NOMO-1 (cell line): ENCODE results near the gene RFX1.
A peak's percentile ranks its signal among the peaks of the same experiment; 100 is the strongest.
"Not testable (repeated sequence)": the region's sequence is repeated elsewhere in the genome, so short reads cannot be mapped to it uniquely, and the experiment has no call there.

Source experiments
- DNase-seq, 2 experiments: peaks; one replicate each; lab custom pipeline; 2025; ENCODE audit not compliant: unreplicated experiment in 2 of 2; lab: John Stamatoyannopoulos, UW

The RFX1 gene

GRCh38 chr19:14027856-14028450, 21.8 kb upstream of the RFX1 start, which contains the start of gene RLN3:
Gene RLN3, plus strand, starts transcription at chr19:14028148. Its CDS starts 57 bp downstream, at chr19:14028205.
- no peak for DNase-seq

GRCh38 chr19:14026652-14027192, 20.6 kb upstream of the RFX1 start:
- DNase-seq: not testable (repeated sequence)

- DNase-seq: peak; percentile 61 to 75
These were observed 17.5 kb upstream of the RFX1 start for GRCh38 chr19:14023404-14024235.

- DNase-seq: no peak
These were observed 16.3 kb upstream of the RFX1 start for GRCh38 chr19:14022469-14022868.

- DNase-seq: no peak
These were observed 15.4 kb upstream of the RFX1 start for GRCh38 chr19:14021474-14021873.

- DNase-seq: not testable (repeated sequence)
These were observed 13.6 kb upstream of the RFX1 start for GRCh38 chr19:14019739-14020138.

- DNase-seq: peak; percentile 14 to 60
These were observed 13.0 kb upstream of the RFX1 start for GRCh38 chr19:14019100-14019499.

- peak in 1 of 2 experiments; percentile 34 for DNase-seq
These were observed 9.5 kb upstream of the RFX1 start for GRCh38 chr19:14015524-14016035.

- no peak for DNase-seq
These were observed 6.3 kb upstream of the RFX1 start for GRCh38 chr19:14012378-14012915.

- no peak for DNase-seq
These were observed 844 bp upstream of the RFX1 start for GRCh38 chr19:14006766-14007562.

GRCh38 chr19:14005349-14006084, 603 bp downstream of the RFX1 start:
- peak; percentile 60 to 83 for DNase-seq

- DNase-seq: peak; percentile 75 to 83
These were observed 1.3 kb downstream of the RFX1 start for GRCh38 chr19:14004619-14005348.

GRCh38 chr19:14003251-14004055, 2.7 kb downstream of the RFX1 start:
- no peak for DNase-seq

GRCh38 chr19:14002571-14003250, 3.4 kb downstream of the RFX1 start:
- no peak for DNase-seq

- DNase-seq: no peak
These were observed 5.3 kb downstream of the RFX1 start for GRCh38 chr19:14000691-14001375.

- DNase-seq: no peak
These were observed 7.0 kb downstream of the RFX1 start for GRCh38 chr19:13999085-13999484.

- DNase-seq: no peak
These were observed 7.7 kb downstream of the RFX1 start for GRCh38 chr19:13998426-13998825.
